Measurements from ENCODE around the gene DDA1. TPM values are rescaled to one million over a fixed set of nuclear protein-coding genes. Genes with fewer than 3 reads are reported as not detected.
"Not testable (repeated sequence)": the region's sequence is repeated elsewhere in the genome, so short reads cannot be mapped to it uniquely, and the experiment has no call there.

The DDA1 gene
- 20.9 and 39.3 TPM in 2 replicates for total RNA-seq

DNA sequence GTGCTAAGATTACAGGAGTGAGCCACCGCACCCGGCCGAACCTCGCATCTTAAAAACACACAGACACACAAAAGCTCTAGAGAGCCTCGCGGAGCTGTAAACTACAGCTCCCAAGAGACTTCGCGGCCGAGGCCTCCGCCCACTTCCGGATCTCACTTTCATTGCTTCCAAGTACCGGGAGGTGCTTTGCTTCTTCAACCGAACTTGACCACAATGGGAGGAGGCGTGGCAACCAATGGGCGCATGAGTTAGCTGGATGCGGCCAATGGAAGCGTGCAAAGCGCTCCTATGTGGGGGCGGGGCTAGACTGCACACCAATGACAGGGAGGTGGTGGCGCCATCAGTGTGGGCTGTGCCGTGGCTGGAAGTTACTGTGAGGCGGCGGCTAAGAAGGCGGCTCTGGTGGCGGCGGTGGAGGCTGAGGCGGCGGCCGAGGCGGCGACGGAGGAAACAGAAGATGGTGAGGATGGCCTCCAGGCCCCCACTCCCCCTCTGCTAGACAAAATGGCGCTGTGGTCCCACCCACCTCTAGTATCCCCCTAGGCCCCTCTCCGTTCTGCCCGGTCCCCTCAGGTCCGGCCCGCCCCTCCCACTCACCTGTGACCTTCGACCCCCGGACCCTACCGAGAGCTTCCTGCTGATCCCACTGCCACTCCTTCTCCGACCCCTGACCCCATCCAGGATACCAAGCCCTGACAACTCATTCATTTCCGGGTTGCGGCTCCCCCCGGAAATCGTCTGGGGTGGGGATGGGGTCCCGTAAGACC lies at the start of gene DDA1:
TSS of gene DDA1 (plus strand) at position 366 of the 767 bp plus-strand sequence. CDS start at position 458, 92 bp downstream.
- DNase-seq: peak; percentile 100

DNA sequence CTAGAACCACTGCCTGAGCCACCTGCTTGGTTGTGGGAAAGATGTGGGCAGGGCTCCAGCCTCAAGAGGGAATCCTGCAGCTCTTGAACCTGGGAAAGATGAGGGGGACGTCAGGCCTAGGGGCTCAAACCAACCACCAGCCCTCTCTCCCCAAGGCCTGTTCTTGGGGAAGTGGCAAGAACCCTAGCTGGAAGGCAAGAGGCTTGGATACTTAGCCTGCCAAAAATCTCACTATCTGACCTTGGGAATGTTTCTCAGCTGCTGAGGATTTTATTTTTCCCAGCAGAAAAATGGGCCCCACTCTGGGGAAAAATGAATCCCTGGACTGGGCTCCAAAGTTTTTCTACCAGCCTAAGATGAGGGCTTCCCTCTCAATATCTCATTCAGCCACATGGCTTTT lies 49.4 kb upstream of the DDA1 start:
- DNase-seq: no peak

DNA sequence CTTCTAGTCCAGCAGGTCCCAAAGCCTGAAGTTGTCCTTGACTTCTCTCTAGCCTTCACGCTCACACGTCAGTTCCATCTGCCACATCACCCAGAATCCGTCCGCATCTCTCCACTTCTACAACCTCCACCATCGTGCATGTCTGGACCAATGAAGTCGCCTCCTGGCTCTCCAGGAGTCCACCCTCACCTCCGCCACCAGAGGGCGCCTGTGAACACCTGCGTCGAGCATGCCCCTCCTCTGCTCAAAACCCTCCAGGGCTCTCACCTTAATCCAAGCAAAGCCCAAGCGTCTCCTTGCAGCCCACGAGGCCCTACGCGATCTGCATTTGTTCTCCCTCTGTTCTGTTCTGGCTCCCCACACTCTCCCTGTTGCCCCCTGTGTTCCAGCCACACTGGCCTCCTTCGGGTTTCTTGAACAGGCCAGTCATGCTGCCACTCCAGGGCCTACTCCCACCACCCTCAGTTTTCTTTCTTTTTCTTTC lies 48.5 kb upstream of the DDA1 start:
- peak; percentile 92 for DNase-seq

DNA sequence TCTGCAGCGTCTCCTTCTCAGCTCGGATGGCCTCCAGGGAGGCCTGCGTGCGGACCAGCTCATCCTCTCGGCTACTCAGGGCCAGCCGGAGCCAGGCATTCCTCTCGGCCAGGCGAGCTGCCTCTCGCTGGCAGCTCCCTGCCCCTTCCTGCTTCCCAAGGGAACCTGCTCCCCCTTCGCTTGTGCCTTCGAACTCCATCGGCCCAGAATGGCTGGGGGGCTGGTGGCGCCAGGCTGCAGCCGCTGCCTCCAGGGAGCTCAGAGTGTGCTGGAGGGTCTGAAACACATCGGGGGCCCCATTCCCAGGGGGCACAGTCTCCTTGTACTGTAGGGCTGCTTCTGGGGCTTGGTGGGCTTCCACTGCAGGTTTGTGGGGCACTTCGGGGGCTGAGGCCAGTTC lies 46.8 kb upstream of the DDA1 start:
- no peak for DNase-seq

GRCh38 chr19:17263712-17264640 lies 45.4 kb upstream of the DDA1 start:
- DNase-seq: no peak

GRCh38 chr19:17264641-17264979 lies 44.8 kb upstream of the DDA1 start, which contains the start of gene USHBP1:
Gene USHBP1, minus strand, starts transcription at chr19:17264745. Its CDS starts 446 bp downstream, at chr19:17264299.
- DNase-seq: peak; percentile 91

DNA sequence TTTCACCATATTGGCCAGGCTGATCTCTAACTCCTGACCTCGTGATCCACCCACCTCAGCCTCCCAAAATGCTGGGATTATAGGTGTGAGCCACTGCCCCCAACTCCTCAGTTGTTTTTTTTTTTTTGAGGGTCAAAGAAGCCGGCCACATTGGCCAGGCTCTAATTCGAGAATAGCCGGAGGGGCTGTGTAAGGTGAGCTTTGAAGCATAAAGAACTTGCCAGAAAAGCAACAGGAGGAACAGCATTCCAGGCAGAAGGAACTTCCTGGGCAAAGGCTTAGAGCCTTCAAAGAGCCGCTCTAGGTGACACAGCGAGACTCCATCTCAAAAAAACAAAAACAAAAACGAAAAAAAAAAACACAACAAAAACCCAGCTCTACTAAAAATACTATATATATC lies 43.3 kb upstream of the DDA1 start:
- DNase-seq: no peak

GRCh38 chr19:17266589-17266974 lies 42.8 kb upstream of the DDA1 start:
- DNase-seq: no peak

GRCh38 chr19:17266975-17267788 lies 42.2 kb upstream of the DDA1 start, which contains the start of gene BABAM1:
Gene BABAM1, plus strand, starts transcription at chr19:17267443. Its CDS starts 1,364 bp downstream, at chr19:17268807.
- DNase-seq: peak; percentile 100

GRCh38 chr19:17268754-17269153 lies 40.6 kb upstream of the DDA1 start:
- DNase-seq: no peak

- DNase-seq: not testable (repeated sequence)
Measured at GRCh38 chr19:17274892-17275291, 34.5 kb upstream of the DDA1 start.

DNA sequence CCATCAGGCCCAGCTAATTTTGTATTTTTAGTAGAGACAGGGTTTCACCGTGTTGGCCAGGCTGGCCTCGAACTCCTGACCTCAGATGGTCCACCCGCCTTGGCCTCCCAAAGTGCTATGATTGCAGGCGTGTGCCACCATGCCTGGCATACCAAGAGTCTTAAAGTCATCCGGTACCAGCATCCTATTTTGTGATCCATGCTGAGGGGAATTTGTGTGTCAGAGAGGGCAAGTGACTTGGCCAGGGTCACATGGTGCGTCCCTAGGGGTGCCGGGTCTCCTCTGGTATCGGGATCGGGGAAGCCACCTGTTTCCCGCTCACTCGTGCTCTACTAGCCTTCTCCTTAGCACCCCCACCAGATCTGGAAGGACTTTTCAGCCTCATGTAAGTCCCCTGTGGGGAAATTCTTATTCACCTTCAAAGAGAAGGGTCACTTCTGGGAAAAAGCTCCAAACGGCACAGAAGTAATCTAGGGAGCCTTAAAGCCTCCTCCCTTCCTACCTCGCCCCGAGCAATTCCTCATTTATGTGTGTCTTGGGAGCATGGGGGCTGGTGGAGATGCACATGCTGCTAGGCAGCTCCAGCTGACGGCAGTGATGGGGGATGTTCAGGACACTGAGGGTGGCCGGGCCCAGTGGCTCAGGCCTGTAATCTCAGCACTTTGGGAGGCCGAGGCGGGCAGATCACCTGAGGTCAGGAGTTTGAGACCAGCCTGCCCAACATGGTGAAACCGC lies 33.8 kb upstream of the DDA1 start:
- no peak for DNase-seq

GRCh38 chr19:17279436-17279835 lies 29.9 kb upstream of the DDA1 start:
- no peak for DNase-seq

DNA sequence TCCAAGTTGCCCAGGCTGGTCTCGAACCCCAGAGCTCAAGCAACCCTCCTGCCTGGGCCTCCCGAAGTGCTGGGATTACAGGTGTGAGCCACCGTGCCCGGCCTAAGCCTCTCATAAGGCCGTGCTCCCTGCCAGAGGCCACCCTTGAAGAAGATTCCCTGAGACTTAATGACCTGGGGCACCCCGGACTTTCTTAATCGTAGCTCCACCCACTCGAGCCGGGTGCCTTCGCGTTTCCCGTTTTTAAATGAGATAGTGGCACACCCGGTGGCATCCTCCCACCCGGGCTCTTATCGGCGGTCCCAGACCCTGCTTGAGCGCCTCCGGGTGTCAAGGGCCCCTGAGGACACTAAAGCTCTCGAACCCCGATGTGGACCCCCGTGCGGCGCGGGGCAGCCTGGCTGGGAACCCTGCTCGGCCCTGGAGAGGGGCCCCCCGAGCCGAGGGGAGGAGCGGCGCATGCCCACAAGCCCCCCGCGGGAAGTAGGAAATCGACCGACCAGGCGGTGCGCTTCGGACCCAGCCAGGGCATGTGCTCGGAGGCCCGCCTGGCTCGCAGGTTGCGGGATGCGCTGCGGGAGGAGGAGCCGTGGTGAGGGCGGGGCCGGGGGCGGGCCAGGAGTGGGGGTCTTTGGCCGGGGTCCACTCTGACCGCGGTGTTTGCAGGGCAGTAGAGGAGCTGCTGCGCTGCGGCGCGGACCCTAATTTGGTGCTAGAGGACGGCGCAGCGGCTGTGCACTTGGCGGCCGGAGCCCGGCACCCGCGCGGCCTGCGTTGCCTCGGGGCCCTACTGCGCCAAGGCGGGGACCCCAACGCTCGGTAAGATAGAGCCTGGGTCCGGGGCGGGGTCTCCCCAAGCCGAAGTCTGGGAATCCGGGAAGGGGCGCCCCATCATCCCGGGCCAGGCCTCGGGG lies 27.7 kb upstream of the DDA1 start, which contains the start of gene ANKLE1:
TSS of gene ANKLE1 (plus strand) at position 511 of the 914 bp plus-strand sequence. CDS start at position 531, 20 bp downstream.
- DNase-seq: peak; percentile 39

GRCh38 chr19:17282488-17283125 lies 26.8 kb upstream of the DDA1 start:
- peak; percentile 87 for DNase-seq

DNA sequence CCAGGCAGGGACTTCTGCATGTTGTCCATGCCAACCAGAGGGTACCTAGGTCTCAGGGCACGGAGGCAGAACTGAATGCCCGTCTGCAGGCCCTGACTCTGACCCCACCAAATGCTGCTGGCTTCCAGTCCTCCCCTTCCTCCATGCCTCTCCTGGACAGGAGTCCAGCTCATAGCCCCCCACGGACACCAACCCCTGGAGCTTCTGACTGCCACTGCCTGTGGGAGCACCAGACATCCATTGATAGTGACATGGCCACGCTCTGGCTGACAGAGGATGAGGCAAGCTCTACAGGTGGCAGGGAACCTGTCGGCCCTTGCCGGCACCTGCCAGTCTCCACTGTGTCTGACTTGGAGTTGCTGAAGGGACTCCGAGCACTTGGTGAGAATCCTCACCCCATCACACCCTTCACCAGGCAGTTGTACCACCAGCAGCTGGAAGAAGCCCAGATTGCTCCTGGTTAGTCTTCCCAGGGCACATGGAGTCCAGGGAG lies 25.8 kb upstream of the DDA1 start:
- DNase-seq: no peak

- no peak for DNase-seq
Measured at GRCh38 chr19:17285415-17286135, 23.8 kb upstream of the DDA1 start.

DNA sequence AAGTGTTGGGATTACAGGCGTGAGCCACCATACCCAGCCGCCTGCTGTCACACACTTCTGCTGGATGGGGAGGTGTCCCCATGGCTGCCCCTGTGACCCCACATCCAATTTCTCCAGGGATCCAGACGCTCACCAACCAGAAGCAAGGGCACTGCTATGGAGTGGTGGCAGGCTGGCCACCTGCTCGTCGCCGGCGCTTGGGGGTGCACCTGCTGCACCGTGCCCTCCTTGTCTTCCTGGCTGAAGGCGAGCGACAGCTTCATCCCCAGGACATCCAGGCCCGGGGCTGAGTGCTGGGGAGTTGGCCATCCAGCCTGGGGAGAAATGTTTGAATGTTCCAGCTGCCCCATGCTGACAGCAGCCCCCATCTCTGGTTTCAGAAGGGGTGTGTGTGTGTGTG lies 23.1 kb upstream of the DDA1 start:
- no peak for DNase-seq

DNA sequence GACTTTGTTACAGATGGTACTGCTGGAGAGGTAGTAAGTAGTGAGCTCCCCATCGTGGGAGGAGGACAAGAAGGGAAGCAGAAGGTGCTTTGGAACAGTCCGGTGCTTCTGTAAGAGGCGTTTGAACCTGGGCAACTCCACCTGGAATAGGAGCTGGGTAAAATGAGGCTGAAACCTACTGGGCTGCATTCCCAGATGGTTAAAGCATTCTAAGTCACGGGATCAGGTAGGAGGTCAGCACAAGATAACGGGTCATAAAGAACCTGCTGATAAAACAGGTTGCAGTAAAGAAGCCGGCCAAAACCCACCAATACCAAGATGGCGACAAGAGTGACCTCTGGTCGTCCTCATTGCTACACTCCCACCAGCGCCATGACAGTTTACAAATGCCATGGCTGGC lies 22.6 kb upstream of the DDA1 start:
- DNase-seq: no peak
